ENCODE measurements around the gene PVALB.

DNA sequence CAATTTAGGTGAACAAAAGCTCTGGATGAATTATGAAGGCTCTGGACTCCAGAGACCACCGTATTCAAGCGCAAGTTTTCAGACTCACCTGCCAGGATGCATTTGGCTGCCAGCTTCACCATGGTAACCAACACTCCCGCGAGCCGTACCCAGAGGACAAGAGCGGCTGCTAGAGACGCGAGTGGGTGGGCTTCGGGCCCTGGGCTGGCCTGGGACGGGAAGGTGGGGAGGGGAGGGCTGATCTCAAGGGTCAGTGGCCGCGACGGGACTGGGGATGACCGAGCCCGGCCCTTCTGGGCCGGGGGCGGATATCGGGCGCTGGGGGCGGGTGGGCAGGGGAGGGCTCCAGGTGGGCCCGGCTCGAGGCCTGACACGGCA lies 41.3 kb downstream of the PVALB start:
- TF ChIP-seq, protein P1, sequence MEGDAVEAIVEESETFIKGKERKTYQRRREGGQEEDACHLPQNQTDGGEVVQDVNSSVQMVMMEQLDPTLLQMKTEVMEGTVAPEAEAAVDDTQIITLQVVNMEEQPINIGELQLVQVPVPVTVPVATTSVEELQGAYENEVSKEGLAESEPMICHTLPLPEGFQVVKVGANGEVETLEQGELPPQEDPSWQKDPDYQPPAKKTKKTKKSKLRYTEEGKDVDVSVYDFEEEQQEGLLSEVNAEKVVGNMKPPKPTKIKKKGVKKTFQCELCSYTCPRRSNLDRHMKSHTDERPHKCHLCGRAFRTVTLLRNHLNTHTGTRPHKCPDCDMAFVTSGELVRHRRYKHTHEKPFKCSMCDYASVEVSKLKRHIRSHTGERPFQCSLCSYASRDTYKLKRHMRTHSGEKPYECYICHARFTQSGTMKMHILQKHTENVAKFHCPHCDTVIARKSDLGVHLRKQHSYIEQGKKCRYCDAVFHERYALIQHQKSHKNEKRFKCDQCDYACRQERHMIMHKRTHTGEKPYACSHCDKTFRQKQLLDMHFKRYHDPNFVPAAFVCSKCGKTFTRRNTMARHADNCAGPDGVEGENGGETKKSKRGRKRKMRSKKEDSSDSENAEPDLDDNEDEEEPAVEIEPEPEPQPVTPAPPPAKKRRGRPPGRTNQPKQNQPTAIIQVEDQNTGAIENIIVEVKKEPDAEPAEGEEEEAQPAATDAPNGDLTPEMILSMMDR (conservative IDR thresholded peaks at IDR 0.05; ENCODE audit: low read length), result no peak
- TF ChIP-seq EZH2phosphoT487 (IDR thresholded peaks at IDR 0.05; ENCODE audit: borderline replicate concordance, low read depth, low read length), result no peak

Data from OCI-LY7 (cell line).